ENCODE results near the gene TSPAN7.

DNA sequence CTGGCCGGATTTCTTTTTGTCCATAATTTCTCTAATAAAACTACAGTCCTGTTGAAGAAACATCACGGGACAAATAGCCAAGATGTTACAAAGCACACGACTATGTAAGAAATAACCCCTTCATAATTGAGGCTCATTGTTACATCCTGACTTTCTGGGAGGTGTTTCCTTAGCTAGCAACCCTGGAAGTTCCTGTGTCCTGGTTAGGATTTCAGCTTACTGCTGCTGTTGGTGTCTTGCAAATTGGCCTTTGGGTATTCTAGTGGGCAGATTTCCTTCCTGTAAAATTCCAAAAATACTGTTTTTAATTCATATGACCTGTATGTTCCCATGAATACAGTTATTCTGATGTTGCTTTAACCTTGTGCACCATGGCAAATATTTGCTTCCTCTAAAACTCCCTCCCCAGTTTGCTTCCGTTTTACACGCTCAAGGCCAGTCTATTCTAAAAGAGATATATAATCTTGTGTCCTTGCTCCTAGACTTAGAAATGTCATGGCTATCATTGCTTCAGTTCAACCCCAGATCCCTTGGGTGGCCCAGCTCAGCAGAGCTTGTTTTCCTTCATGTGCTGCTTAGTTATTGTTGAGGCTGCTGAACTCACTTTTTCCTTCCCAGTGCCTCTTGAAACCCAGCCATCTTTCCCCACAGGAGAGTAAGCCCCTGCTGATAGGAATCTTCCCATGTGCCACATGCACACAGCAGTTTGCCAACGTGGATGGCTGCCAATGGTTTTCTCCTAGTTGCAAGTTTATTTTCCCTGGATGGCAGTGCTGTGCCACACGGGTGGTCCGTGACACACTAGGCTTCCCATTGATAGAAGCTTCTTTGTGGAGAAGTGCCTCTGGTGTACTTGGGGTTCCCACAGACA lies 75.8 kb downstream of the TSPAN7 start:
- TF ChIP-seq, protein P1, sequence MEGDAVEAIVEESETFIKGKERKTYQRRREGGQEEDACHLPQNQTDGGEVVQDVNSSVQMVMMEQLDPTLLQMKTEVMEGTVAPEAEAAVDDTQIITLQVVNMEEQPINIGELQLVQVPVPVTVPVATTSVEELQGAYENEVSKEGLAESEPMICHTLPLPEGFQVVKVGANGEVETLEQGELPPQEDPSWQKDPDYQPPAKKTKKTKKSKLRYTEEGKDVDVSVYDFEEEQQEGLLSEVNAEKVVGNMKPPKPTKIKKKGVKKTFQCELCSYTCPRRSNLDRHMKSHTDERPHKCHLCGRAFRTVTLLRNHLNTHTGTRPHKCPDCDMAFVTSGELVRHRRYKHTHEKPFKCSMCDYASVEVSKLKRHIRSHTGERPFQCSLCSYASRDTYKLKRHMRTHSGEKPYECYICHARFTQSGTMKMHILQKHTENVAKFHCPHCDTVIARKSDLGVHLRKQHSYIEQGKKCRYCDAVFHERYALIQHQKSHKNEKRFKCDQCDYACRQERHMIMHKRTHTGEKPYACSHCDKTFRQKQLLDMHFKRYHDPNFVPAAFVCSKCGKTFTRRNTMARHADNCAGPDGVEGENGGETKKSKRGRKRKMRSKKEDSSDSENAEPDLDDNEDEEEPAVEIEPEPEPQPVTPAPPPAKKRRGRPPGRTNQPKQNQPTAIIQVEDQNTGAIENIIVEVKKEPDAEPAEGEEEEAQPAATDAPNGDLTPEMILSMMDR (IDR thresholded peaks at IDR 0.05; ENCODE audit: extremely low read depth in 1 of 2, insufficient read depth in 1 of 2, low read depth in 1 of 2, low read length in 2 of 2), result no peak
- TF ChIP-seq EZH2 (IDR thresholded peaks at IDR 0.05; ENCODE audit: borderline replicate concordance, low read depth, low read length, severe bottlenecking), result no peak
- no peak for TF ChIP-seq POLR2A (IDR thresholded peaks at IDR 0.05; ENCODE audit: low read depth, low read length)
